IPS DF 4.7 (cell line): ENCODE results near the gene ANKRD28.
"Not testable (repeated sequence)": the region's sequence is repeated elsewhere in the genome, so short reads cannot be mapped to it uniquely, and the experiment has no call there.

ENCODE experiments used
- DNase-seq: peaks from one replicate; pipeline ENCODE4 v3.0.0-alpha.2; 2013; ENCODE audit warnings: low spot score; ENCODE audit errors: extremely low read depth

ANKRD28 gene

GRCh38 chr3:15637131-15637951 is 160.4 kb downstream of the ANKRD28 start:
- no peak for DNase-seq

- no peak for DNase-seq
Observed at GRCh38 chr3:15636028-15636709, 161.6 kb downstream of the ANKRD28 start.

- DNase-seq, result no peak
Observed at GRCh38 chr3:15635121-15635661, 162.6 kb downstream of the ANKRD28 start.

GRCh38 chr3:15634671-15635070 is 163.1 kb downstream of the ANKRD28 start:
- no peak for DNase-seq

- no peak for DNase-seq
Observed at GRCh38 chr3:15633766-15634598, 163.8 kb downstream of the ANKRD28 start.

- no peak for DNase-seq
Observed at GRCh38 chr3:15633159-15633558, 164.6 kb downstream of the ANKRD28 start.

GRCh38 chr3:15632212-15632580 is 165.6 kb downstream of the ANKRD28 start:
- no peak for DNase-seq

- no peak for DNase-seq
Observed at GRCh38 chr3:15631426-15632211, 166.2 kb downstream of the ANKRD28 start.

- DNase-seq, result no peak
Observed at GRCh38 chr3:15630646-15631350, 167.0 kb downstream of the ANKRD28 start.

GRCh38 chr3:15629860-15630597 is 167.8 kb downstream of the ANKRD28 start:
- DNase-seq, result peak; percentile 86

GRCh38 chr3:15628967-15629366 is 168.8 kb downstream of the ANKRD28 start:
- DNase-seq, result no peak

GRCh38 chr3:15623535-15624440 is 174.0 kb downstream of the ANKRD28 start:
- no peak for DNase-seq

- not testable (repeated sequence) for DNase-seq
Observed at GRCh38 chr3:15619659-15620464, 177.9 kb downstream of the ANKRD28 start.
